ENCODE data around the gene CASKIN1. TPM values are rescaled to one million over a fixed set of nuclear protein-coding genes. Genes with fewer than 3 reads are reported as not detected.

CASKIN1 gene
- polyA plus RNA-seq, 1 donor (not counting 4 experiments of a cell fraction or from before 2014, with no cell fraction given): 0.04 TPM

DNA sequence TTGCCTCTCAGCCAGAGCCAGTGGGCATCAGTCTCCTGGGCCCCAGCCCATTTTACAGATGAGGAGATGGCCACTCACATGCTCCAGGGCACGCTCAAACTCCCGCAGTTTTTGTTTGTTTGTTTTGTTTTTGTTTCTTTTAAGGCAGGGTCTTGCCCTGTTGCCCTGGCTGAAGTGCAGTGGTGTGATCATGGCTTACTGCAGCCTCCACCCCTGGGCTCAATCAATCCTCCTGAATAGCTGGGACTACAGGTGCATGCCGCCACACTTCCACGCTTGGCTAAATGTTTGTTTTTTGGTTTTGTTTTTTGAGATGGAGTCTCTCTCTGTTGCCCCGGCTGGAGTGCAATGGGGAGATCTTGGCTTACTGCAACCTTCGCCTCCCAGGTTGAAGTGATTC, 30.5 kb upstream of the CASKIN1 start:
- H3K4me3 ChIP-seq (ENCODE audit: control insufficient read depth in 2 of 3, extremely low read depth in 1 of 3, insufficient read depth in 2 of 3, low read depth in 1 of 3, low read length in 3 of 3): no peak overlapping the region
- peaks cover 7 to 28% of the 10 kb centered on the region in 2 experiments for H3K36me3 ChIP-seq (ENCODE audit: control insufficient read depth in 2 of 2, extremely low read depth in 1 of 2, insufficient read depth in 2 of 2, low read length in 2 of 2)
- no peaks in the 10 kb centered on the region for H3K9me3 ChIP-seq (ENCODE audit: control insufficient read depth, low read depth, low read length)
- DNase-seq (ENCODE audit: low read depth, low spot score) (no peak), FAIRE-seq (no peak)
- peaks cover 3% of the 10 kb centered on the region for H3K9me1 ChIP-seq (ENCODE audit: control insufficient read depth, extremely low read depth, insufficient read depth, low read length)
- H3K4me2 ChIP-seq (ENCODE audit: control insufficient read depth, extremely low read depth, insufficient read depth, low read depth, low read length): no peak overlapping the region
- no peak for TF ChIP-seq CTCF (optimal IDR thresholded peaks at IDR 0.05 in 1 of 3, IDR thresholded peaks at IDR 0.05 in 1 of 3, conservative IDR thresholded peaks at IDR 0.05 in 1 of 3; ENCODE audit: extremely low read depth in 1 of 3, insufficient read depth in 2 of 3, low read length in 3 of 3)
- no peak for TF ChIP-seq EZH2 (IDR thresholded peaks at IDR 0.05; ENCODE audit: low read length)
- H2AFZ ChIP-seq (ENCODE audit: control insufficient read depth, low read length): no peak overlapping the region
- no peak overlapping the region for H3K27ac ChIP-seq (ENCODE audit: control insufficient read depth, insufficient read depth, low read length)
- peaks cover 46% of the 10 kb centered on the region for H3K79me2 ChIP-seq (ENCODE audit: control insufficient read depth, insufficient read depth, low read length)
- dilution Hi-C loops (cut with MboI; ENCODE audit: extremely low pct_ligation_motif_present, low sequenced_read_pairs): no loop called here
- peaks cover 23% of the 10 kb centered on the region for H3K4me1 ChIP-seq (ENCODE audit: control insufficient read depth, extremely low read depth, insufficient read depth, low read length)
- no peak overlapping the region for H3K9ac ChIP-seq (ENCODE audit: control insufficient read depth, extremely low read depth, insufficient read depth, low read length)
- no peaks in the 10 kb centered on the region for H3K27me3 ChIP-seq (ENCODE audit: control insufficient read depth, extremely low read depth, insufficient read depth, low read length)
- H4K20me1 ChIP-seq (ENCODE audit: control insufficient read depth, extremely low read depth, insufficient read depth, low read length): no peaks in the 10 kb centered on the region

DNA sequence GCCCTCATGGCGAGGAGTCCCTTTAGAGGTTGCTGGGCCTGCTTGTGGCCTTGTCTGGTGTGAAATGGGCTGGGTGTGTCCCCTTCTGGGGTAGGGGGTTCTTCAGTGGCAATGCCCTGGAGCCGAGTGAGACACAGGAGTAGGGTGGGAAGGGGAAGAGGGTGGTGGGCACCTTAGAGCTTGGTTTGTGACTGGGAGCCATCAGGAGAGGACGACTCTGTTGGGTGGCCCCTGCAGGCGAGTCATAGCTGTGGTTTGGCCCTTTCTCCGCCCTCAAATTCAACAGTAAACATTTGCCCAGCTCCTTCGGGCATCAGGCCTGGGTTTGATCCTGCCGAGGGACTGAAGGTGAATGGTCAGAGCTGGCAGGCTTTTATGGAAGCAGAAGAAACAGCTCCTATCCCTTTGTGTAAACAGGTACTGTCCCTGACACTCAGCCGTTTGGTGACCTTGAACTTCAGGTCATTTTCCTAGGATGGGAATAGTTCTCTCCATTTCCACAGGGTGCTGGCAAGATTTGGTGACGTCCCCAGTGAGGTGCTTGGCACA, 29.9 kb upstream of the CASKIN1 start:
- no peak for FAIRE-seq
- H3K4me2 ChIP-seq (ENCODE audit: control insufficient read depth, extremely low read depth, insufficient read depth, low read depth, low read length): no peak overlapping the region

More for the DNA sequence above, 29.9 kb upstream of the CASKIN1 start:
- Histone ChIP-seq H3K9me1 (ENCODE audit: control insufficient read depth, extremely low read depth, insufficient read depth, low read length) (peaks cover 3% of the 10 kb centered on the region), H3K9ac (ENCODE audit: control insufficient read depth, extremely low read depth, insufficient read depth, low read length) (no peak overlapping the region), H3K4me1 (ENCODE audit: control insufficient read depth, extremely low read depth, insufficient read depth, low read length) (peaks cover 20% of the 10 kb centered on the region), H3K36me3 (ENCODE audit: control insufficient read depth in 2 of 2, extremely low read depth in 1 of 2, insufficient read depth in 2 of 2, low read length in 2 of 2) (peaks cover 5 to 26% of the 10 kb centered on the region in 2 experiments), H3K4me3 (ENCODE audit: control insufficient read depth in 2 of 3, extremely low read depth in 1 of 3, insufficient read depth in 2 of 3, low read depth in 1 of 3, low read length in 3 of 3) (no peak overlapping the region), H3K79me2 (ENCODE audit: control insufficient read depth, insufficient read depth, low read length) (peaks cover 46% of the 10 kb centered on the region), H2AFZ (ENCODE audit: control insufficient read depth, low read length) (no peak overlapping the region), H4K20me1 (ENCODE audit: control insufficient read depth, extremely low read depth, insufficient read depth, low read length) (no peaks in the 10 kb centered on the region), H3K27ac (ENCODE audit: control insufficient read depth, insufficient read depth, low read length) (no peak overlapping the region), H3K9me3 (ENCODE audit: control insufficient read depth, low read depth, low read length) (no peaks in the 10 kb centered on the region), H3K27me3 (ENCODE audit: control insufficient read depth, extremely low read depth, insufficient read depth, low read length) (no peaks in the 10 kb centered on the region)
- TF ChIP-seq CTCF (optimal IDR thresholded peaks at IDR 0.05 in 1 of 3, IDR thresholded peaks at IDR 0.05 in 1 of 3, conservative IDR thresholded peaks at IDR 0.05 in 1 of 3; ENCODE audit: extremely low read depth in 1 of 3, insufficient read depth in 2 of 3, low read length in 3 of 3) (no peak), EZH2 (IDR thresholded peaks at IDR 0.05; ENCODE audit: low read length) (no peak)
- no peak for DNase-seq (ENCODE audit: low read depth, low spot score)
- dilution Hi-C loops (cut with MboI; ENCODE audit: extremely low pct_ligation_motif_present, low sequenced_read_pairs): no loop called here

All from keratinocyte (primary cell).